A673 (cell line): ENCODE measurements around the gene NOB1.

Source experiments
- EZH2 ChIP-seq: fragments of 200-600 bp; sonication (generic); IDR thresholded peaks from 2 replicates; pipeline ENCODE4 v1.6.1; 2017; ENCODE audit warnings: borderline replicate concordance, low read depth, mild to moderate bottlenecking, mixed read lengths, antibody characterized with exemption, low read length; ENCODE audit not compliant: poor library complexity, severe bottlenecking
- TF ChIP-seq, protein P1 (sequence below): fragments of 300-800, 200-600 bp; sonication (generic); conservative IDR thresholded peaks from 2 replicates; pipeline ENCODE4 v1.5.1; 2017; ENCODE audit warnings: low read depth, mild to moderate bottlenecking, antibody characterized with exemption, low read length, moderate library complexity, mixed read lengths

GRCh38 chr16:69706256-69706974 lies 48.3 kb downstream of the NOB1 start:
- TF ChIP-seq, protein P1, sequence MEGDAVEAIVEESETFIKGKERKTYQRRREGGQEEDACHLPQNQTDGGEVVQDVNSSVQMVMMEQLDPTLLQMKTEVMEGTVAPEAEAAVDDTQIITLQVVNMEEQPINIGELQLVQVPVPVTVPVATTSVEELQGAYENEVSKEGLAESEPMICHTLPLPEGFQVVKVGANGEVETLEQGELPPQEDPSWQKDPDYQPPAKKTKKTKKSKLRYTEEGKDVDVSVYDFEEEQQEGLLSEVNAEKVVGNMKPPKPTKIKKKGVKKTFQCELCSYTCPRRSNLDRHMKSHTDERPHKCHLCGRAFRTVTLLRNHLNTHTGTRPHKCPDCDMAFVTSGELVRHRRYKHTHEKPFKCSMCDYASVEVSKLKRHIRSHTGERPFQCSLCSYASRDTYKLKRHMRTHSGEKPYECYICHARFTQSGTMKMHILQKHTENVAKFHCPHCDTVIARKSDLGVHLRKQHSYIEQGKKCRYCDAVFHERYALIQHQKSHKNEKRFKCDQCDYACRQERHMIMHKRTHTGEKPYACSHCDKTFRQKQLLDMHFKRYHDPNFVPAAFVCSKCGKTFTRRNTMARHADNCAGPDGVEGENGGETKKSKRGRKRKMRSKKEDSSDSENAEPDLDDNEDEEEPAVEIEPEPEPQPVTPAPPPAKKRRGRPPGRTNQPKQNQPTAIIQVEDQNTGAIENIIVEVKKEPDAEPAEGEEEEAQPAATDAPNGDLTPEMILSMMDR: no peak
- no peak for TF ChIP-seq EZH2
